Mammary epithelial cell (primary cell): ENCODE measurements around the gene OS9.

Experiments
- EZH2 ChIP-seq: IDR thresholded peaks from 2 replicates; pipeline ENCODE4 v1.6.1; 2012; ENCODE audit warnings: low read length, inconsistent platforms, borderline replicate concordance
- TF ChIP-seq, protein P1 (sequence below), 2 donors: IDR thresholded peaks in 1 of 2; conservative IDR thresholded peaks in 1 of 2; 2 replicates each; pipeline ENCODE4 v1.5.1; 2011 to 2012; ENCODE audit warnings: inconsistent platforms in 2 of 2, low read length in 2 of 2, mild to moderate bottlenecking in 2 of 2, control low read depth in 1 of 2, low read depth in 1 of 2; ENCODE audit not compliant: insufficient read depth in 1 of 2; ENCODE audit errors: extremely low read depth in 1 of 2

DNA sequence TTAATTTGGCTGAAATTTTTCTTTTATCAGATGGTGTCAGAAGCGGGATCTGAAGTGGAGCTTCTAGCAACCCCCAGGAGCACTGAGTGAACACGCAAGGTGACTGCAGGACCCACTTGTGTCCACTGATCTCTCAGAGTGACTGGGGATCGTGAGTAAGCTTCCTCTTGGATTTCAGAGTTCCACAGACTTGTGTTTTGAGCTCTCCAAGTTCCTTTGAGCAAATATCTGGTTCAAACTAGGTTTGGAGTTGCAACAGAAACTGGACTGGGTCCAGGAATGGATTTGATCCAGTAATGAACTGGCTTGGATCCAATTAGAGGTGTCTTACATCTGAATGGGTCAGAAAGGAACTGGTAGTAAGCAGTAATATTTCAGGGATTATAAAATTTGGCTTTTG is 36.2 kb upstream of the OS9 start:
- TF ChIP-seq, protein P1, sequence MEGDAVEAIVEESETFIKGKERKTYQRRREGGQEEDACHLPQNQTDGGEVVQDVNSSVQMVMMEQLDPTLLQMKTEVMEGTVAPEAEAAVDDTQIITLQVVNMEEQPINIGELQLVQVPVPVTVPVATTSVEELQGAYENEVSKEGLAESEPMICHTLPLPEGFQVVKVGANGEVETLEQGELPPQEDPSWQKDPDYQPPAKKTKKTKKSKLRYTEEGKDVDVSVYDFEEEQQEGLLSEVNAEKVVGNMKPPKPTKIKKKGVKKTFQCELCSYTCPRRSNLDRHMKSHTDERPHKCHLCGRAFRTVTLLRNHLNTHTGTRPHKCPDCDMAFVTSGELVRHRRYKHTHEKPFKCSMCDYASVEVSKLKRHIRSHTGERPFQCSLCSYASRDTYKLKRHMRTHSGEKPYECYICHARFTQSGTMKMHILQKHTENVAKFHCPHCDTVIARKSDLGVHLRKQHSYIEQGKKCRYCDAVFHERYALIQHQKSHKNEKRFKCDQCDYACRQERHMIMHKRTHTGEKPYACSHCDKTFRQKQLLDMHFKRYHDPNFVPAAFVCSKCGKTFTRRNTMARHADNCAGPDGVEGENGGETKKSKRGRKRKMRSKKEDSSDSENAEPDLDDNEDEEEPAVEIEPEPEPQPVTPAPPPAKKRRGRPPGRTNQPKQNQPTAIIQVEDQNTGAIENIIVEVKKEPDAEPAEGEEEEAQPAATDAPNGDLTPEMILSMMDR (conservative IDR thresholded peaks at IDR 0.05 in 1 of 2, IDR thresholded peaks at IDR 0.05 in 1 of 2; ENCODE audit: extremely low read depth in 1 of 2, insufficient read depth in 1 of 2, low read depth in 1 of 2, low read length in 2 of 2), result no peak
- no peak for TF ChIP-seq EZH2
